ENCODE measurements around the gene INAFM1.

Gene INAFM1

DNA sequence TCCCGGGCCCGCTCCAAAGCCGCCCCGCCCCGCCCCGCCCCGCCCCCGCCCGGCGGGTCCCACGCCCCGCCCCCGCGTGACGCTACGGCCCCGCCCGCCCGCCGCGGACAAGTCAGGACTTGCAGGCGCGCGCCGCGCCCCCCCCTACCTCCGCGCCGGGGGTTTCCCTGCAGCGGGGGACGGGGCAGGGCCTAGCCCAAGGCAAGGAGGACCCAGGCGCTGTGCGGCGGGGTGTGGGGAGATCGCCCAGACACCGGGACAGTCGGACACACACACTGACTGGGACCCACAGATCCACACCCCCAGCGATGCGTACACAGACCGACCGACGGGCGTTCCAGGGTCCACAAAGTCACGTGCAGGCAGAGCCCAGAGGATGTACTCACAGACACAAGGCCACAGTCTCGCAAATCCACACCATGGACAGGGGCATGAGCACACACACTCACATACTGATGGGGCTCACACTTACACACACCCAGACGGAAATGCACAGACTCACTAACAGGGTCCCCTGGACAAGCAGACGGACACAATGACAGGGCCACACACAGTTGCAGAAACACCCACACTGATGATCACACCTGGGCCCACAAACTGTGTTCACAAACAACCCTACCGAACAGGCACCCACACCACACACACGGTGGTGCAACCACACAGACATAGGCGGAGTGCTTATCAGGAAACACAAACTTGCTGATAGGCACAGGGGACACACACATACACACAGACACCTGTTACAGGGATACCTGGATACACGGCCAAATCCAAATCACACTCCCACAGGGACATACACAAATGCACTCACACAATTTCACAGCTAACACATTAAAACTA, 43.2 kb upstream of the INAFM1 start:
- H3K9me3 ChIP-seq (ENCODE audit: control insufficient read depth, low read length), result no peaks in the 10 kb centered on the region
- H3K27me3 ChIP-seq (replicated peaks; ENCODE audit: control insufficient read depth, insufficient read depth, low read length), result no peaks in the 10 kb centered on the region
- H3K4me1 ChIP-seq (ENCODE audit: control insufficient read depth, insufficient read depth, low read length), result peaks cover 32% of the 10 kb centered on the region
- DNase-seq (ENCODE audit: low read depth), result peak; percentile 96
- no peaks in the 10 kb centered on the region for H3K36me3 ChIP-seq (ENCODE audit: control insufficient read depth, insufficient read depth, low read length, severe bottlenecking)
- H3K4me3 ChIP-seq (ENCODE audit: low read length), result peak overlapping the region; percentile 91
- peak overlapping the region; percentile 88 for H3K9ac ChIP-seq (ENCODE audit: low read length)

DNA sequence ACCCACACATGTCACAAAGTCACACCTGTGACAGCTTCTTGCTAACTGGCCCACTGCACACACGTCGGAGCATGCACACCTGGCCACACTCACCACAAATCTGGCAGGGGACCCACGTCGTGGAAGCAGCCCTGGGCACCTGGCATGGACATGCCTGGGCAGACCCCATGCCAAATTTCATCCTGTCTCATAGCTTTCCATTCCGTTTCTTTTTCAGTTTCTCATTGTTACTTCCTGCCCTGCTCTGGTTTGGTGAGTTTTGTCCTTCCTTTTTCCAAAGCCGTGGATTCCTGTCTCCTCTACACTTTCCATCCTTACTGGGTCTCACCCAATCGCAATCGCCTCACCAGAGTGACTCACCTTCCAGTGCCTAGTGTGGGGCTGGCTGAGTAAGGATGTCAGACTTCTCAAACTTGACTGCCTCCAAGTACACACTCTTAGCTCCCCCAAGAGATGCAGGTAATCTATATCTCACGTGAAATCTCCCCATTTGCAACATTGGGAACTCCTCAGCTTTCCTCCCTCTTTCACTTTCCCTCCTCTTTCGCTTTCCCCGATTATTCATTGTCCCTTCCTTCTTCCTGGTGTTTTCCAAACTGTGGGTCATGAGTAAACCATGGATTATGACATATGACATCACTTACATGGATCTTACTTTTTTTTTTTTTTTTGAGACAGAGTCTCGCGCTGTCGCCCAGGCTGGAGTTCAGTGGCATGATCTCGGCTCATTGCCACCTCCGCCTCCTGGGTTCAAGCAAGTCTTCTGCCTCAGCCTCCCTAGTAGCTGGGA, 42.1 kb upstream of the INAFM1 start:
- DNase-seq (ENCODE audit: low read depth), result peak; percentile 73
- no peaks in the 10 kb centered on the region for H3K36me3 ChIP-seq (ENCODE audit: control insufficient read depth, insufficient read depth, low read length, severe bottlenecking)
- peak overlapping the region; percentile 88 for H3K9ac ChIP-seq (ENCODE audit: low read length)
- H3K9me3 ChIP-seq (ENCODE audit: control insufficient read depth, low read length), result no peaks in the 10 kb centered on the region
- no peaks in the 10 kb centered on the region for H3K27me3 ChIP-seq (replicated peaks; ENCODE audit: control insufficient read depth, insufficient read depth, low read length)
- H3K4me3 ChIP-seq (ENCODE audit: low read length), result peak overlapping the region; percentile 80
- peaks cover 26% of the 10 kb centered on the region for H3K4me1 ChIP-seq (ENCODE audit: control insufficient read depth, insufficient read depth, low read length)

DNA sequence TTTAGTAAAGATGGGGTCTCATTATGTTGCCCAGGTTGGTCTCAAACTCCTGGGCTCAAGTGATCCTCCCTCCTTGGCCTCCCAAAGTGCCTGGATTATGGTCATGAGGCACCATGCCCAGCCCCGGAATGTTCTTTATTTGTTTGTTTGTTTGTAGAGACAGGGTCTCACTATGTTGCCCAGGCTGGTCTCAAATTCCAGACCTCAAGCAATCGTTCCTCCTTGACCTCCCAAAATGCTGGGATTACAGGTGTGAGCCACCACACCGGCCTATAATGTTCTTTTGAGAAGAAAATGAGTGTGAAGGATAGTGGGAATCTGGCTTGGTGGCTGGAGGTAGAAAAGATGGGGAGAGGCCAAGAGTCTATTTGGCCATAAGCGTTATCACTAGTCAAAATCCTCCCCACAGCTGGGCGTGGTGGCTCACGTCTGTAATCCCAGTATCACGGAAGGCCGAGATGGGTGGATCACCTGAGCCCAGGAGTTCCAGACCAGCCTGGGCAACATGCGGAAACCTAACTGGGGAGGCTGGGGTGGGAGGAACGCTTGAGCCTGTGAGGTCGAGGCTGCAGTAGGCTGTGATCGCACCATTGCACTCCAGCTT, 38.5 kb upstream of the INAFM1 start:
- no peak for DNase-seq (ENCODE audit: low read depth)
- Histone ChIP-seq H3K27me3 (replicated peaks; ENCODE audit: control insufficient read depth, insufficient read depth, low read length) (no peaks in the 10 kb centered on the region), H3K9ac (ENCODE audit: low read length) (no peak overlapping the region), H3K36me3 (ENCODE audit: control insufficient read depth, insufficient read depth, low read length, severe bottlenecking) (no peaks in the 10 kb centered on the region), H3K9me3 (ENCODE audit: control insufficient read depth, low read length) (no peaks in the 10 kb centered on the region), H3K4me3 (ENCODE audit: low read length) (no peak overlapping the region), H3K4me1 (ENCODE audit: control insufficient read depth, insufficient read depth, low read length) (peaks cover 13% of the 10 kb centered on the region)

DNA sequence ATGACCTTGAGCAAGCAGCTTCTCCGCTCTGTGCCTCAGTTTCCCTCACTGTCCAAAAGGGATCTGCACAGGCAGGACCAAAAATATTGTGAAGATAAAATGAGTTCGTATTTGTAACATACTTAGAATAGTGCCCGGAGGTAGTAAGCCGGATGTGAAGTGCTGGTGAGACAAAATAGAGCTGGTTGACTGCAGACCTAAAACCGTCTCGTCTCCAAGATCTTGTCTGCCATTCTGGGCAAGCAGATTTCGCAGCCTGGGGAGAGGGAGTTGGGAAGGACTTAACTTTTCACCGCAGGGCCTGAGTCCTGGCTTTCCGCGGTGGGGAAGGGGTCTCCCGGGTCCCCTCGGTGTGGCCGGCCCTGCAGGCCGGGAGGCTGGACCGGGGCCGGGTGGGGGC, 35.5 kb upstream of the INAFM1 start:
- Histone ChIP-seq H3K4me1 (ENCODE audit: control insufficient read depth, insufficient read depth, low read length) (peaks cover 8% of the 10 kb centered on the region), H3K4me3 (ENCODE audit: low read length) (no peak overlapping the region), H3K36me3 (ENCODE audit: control insufficient read depth, insufficient read depth, low read length, severe bottlenecking) (no peaks in the 10 kb centered on the region), H3K9ac (ENCODE audit: low read length) (no peak overlapping the region), H3K9me3 (ENCODE audit: control insufficient read depth, low read length) (no peaks in the 10 kb centered on the region), H3K27me3 (replicated peaks; ENCODE audit: control insufficient read depth, insufficient read depth, low read length) (no peaks in the 10 kb centered on the region)
- DNase-seq (ENCODE audit: low read depth), result no peak

DNA sequence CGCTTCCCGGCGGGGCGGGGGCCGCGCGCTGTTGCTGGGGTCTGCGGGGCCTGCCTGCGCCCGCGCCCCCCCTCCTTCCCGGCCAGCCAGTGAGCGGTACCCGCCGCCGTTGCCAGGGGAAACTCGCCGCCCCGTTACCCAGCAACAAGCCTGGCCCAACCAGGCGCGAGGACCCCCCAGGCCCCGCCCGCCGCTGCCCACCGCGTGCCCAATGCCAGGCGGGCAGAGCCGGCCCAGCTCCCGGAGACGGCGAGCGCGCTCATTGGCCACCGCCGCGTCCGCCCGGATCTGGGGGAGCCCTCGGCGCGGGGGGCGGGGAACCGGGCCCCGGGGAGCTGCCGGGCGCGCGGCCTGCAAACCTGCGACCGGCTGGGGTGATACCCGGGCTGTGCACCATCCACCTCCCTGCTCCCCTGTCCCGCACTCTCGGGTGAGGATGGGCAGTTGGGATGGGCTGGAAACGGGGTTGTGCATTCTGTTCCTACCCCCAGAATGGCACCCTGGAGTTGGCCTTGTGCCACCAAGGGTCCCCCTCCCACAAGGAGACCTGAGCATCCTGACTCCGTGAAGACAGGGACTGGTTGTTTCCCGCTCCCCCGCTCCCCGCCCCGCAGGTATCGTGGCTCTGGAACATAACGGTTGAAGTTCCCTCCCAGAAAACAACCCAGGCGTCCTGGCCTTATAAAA, 34.9 kb upstream of the INAFM1 start:
- Histone ChIP-seq H3K4me1 (ENCODE audit: control insufficient read depth, insufficient read depth, low read length) (peaks cover 8% of the 10 kb centered on the region), H3K4me3 (ENCODE audit: low read length) (peak overlapping the region; percentile 44), H3K9me3 (ENCODE audit: control insufficient read depth, low read length) (no peaks in the 10 kb centered on the region)

GRCh38 chr19:47240556-47240955, 34.1 kb upstream of the INAFM1 start:
- no peak overlapping the region for H3K9ac ChIP-seq (ENCODE audit: low read length)
- DNase-seq (ENCODE audit: low read depth), result no peak
- no peaks in the 10 kb centered on the region for H3K36me3 ChIP-seq (ENCODE audit: control insufficient read depth, insufficient read depth, low read length, severe bottlenecking)
- peaks cover 8% of the 10 kb centered on the region for H3K4me1 ChIP-seq (ENCODE audit: control insufficient read depth, insufficient read depth, low read length)
- no peaks in the 10 kb centered on the region for H3K27me3 ChIP-seq (replicated peaks; ENCODE audit: control insufficient read depth, insufficient read depth, low read length)
- no peaks in the 10 kb centered on the region for H3K9me3 ChIP-seq (ENCODE audit: control insufficient read depth, low read length)
- no peak overlapping the region for H3K4me3 ChIP-seq (ENCODE audit: low read length)

More for the DNA sequence above, 34.9 kb upstream of the INAFM1 start:
- Histone ChIP-seq H3K36me3 (ENCODE audit: control insufficient read depth, insufficient read depth, low read length, severe bottlenecking) (no peaks in the 10 kb centered on the region), H3K9ac (ENCODE audit: low read length) (no peak overlapping the region), H3K27me3 (replicated peaks; ENCODE audit: control insufficient read depth, insufficient read depth, low read length) (no peaks in the 10 kb centered on the region)
- peak; percentile 84 for DNase-seq (ENCODE audit: low read depth)

GRCh38 chr19:47240996-47241918, 33.4 kb upstream of the INAFM1 start:
- Histone ChIP-seq H3K27me3 (replicated peaks; ENCODE audit: control insufficient read depth, insufficient read depth, low read length) (no peaks in the 10 kb centered on the region), H3K4me3 (ENCODE audit: low read length) (no peak overlapping the region), H3K4me1 (ENCODE audit: control insufficient read depth, insufficient read depth, low read length) (peaks cover 8% of the 10 kb centered on the region), H3K9ac (ENCODE audit: low read length) (no peak overlapping the region), H3K9me3 (ENCODE audit: control insufficient read depth, low read length) (no peaks in the 10 kb centered on the region), H3K36me3 (ENCODE audit: control insufficient read depth, insufficient read depth, low read length, severe bottlenecking) (no peaks in the 10 kb centered on the region)
- peak; percentile 84 for DNase-seq (ENCODE audit: low read depth)

GRCh38 chr19:47241919-47242577, 32.6 kb upstream of the INAFM1 start:
- no peaks in the 10 kb centered on the region for H3K36me3 ChIP-seq (ENCODE audit: control insufficient read depth, insufficient read depth, low read length, severe bottlenecking)
- H3K9ac ChIP-seq (ENCODE audit: low read length), result no peak overlapping the region
- H3K9me3 ChIP-seq (ENCODE audit: control insufficient read depth, low read length), result no peaks in the 10 kb centered on the region
- H3K4me3 ChIP-seq (ENCODE audit: low read length), result no peak overlapping the region
- no peak for DNase-seq (ENCODE audit: low read depth)
- H3K27me3 ChIP-seq (replicated peaks; ENCODE audit: control insufficient read depth, insufficient read depth, low read length), result no peaks in the 10 kb centered on the region
- peaks cover 8% of the 10 kb centered on the region for H3K4me1 ChIP-seq (ENCODE audit: control insufficient read depth, insufficient read depth, low read length)

GRCh38 chr19:47243364-47243775, 31.3 kb upstream of the INAFM1 start:
- no peak for DNase-seq (ENCODE audit: low read depth)
- no peaks in the 10 kb centered on the region for H3K9me3 ChIP-seq (ENCODE audit: control insufficient read depth, low read length)
- peaks cover 8% of the 10 kb centered on the region for H3K4me1 ChIP-seq (ENCODE audit: control insufficient read depth, insufficient read depth, low read length)
- peak overlapping the region; percentile 84 for H3K4me3 ChIP-seq (ENCODE audit: low read length)
- no peaks in the 10 kb centered on the region for H3K36me3 ChIP-seq (ENCODE audit: control insufficient read depth, insufficient read depth, low read length, severe bottlenecking)
- H3K27me3 ChIP-seq (replicated peaks; ENCODE audit: control insufficient read depth, insufficient read depth, low read length), result no peaks in the 10 kb centered on the region
- H3K9ac ChIP-seq (ENCODE audit: low read length), result peak overlapping the region; percentile 91
